Brain pericyte (primary cell): ENCODE data around the gene SMAD3.

Experiments used
- DNase-seq: peaks from one replicate; pipeline ENCODE4 v3.0.0-alpha.2; 2012; ENCODE audit warnings: low read depth, low spot score

The SMAD3 gene

GRCh38 chr15:67125589-67126502 is 60.4 kb downstream of the SMAD3 start:
- DNase-seq: peak; percentile 96

- DNase-seq: no peak
These were observed 61.3 kb downstream of the SMAD3 start for GRCh38 chr15:67126551-67127330.

- DNase-seq: no peak
These were observed 61.9 kb downstream of the SMAD3 start for GRCh38 chr15:67127331-67127664.

GRCh38 chr15:67127965-67128364 is 62.6 kb downstream of the SMAD3 start:
- DNase-seq: no peak

GRCh38 chr15:67130166-67130565 is 64.8 kb downstream of the SMAD3 start:
- no peak for DNase-seq

- no peak for DNase-seq
These were observed 65.5 kb downstream of the SMAD3 start for GRCh38 chr15:67130673-67131601.

- no peak for DNase-seq
These were observed 66.9 kb downstream of the SMAD3 start for GRCh38 chr15:67132276-67132675.

- no peak for DNase-seq
These were observed 67.6 kb downstream of the SMAD3 start for GRCh38 chr15:67133026-67133425.

- no peak for DNase-seq
These were observed 68.3 kb downstream of the SMAD3 start for GRCh38 chr15:67133738-67134066.

- DNase-seq: no peak
These were observed 68.9 kb downstream of the SMAD3 start for GRCh38 chr15:67134067-67134838.

- DNase-seq: no peak
These were observed 69.6 kb downstream of the SMAD3 start for GRCh38 chr15:67134871-67135492.

GRCh38 chr15:67135494-67135893 is 70.1 kb downstream of the SMAD3 start:
- DNase-seq: no peak

GRCh38 chr15:67136802-67137201 is 71.4 kb downstream of the SMAD3 start:
- no peak for DNase-seq

GRCh38 chr15:67137319-67137718 is 71.9 kb downstream of the SMAD3 start:
- no peak for DNase-seq

- no peak for DNase-seq
These were observed 72.8 kb downstream of the SMAD3 start for GRCh38 chr15:67137951-67138848.

GRCh38 chr15:67138891-67139855 is 73.8 kb downstream of the SMAD3 start:
- DNase-seq: no peak

- DNase-seq: no peak
These were observed 74.9 kb downstream of the SMAD3 start for GRCh38 chr15:67140078-67140833.
